SH-SY5Y (cell line): Measurements from ENCODE around the gene CYP1A2.

Experiments used
- GATA2 ChIP-seq: IDR thresholded peaks from 2 replicates; pipeline ENCODE4 v1.6.1; 2011; ENCODE audit warnings: mild to moderate bottlenecking, low read depth, low read length
- GATA3 ChIP-seq: IDR thresholded peaks from 2 replicates; pipeline ENCODE4 v1.6.1; 2011; ENCODE audit warnings: low read depth, mild to moderate bottlenecking, low read length, moderate library complexity

DNA sequence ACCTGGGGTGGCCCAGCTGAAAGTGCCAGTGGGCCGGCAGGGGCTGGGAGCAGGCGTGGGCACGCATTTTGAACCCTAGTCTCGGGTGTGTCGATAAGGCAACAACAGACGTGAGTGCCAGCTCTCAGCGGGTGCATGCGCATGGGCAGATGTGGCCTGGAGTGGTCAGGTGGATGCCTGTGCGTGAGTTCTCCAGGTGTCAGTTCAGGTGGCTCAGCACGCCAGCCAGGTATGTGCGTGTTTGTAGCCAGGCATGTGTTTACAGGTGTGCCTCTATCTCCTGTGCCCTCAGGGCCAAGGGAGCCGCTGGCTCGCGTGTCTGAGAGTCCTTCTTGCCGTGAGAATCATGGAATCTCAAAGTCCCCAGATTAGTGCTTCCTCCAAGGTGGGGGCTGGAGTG is 14.8 kb downstream of the CYP1A2 start:
- TF ChIP-seq GATA2 (no peak), GATA3 (no peak)
